H1 (cell line): ENCODE results near the gene CCDC71.

Experiments used
- ASH2L ChIP-seq: fragments of 200-600, 300-600 bp; sonication (generic); IDR thresholded peaks from one replicate; pipeline ENCODE4 v1.7.1; 2017; ENCODE audit warnings: low read length
- BCL11A ChIP-seq, 2 experiments: IDR thresholded peaks; one replicate each; pipeline ENCODE4 v1.6.1; 2011; ENCODE audit warnings: low read depth in 2 of 2, low read length in 2 of 2, mild to moderate bottlenecking in 2 of 2
- CREB1 ChIP-seq: IDR thresholded peaks from 2 replicates; pipeline ENCODE4 v1.6.1; 2012; ENCODE audit warnings: inconsistent platforms
- EGR1 ChIP-seq: IDR thresholded peaks from 2 replicates; pipeline ENCODE4 v1.6.1; 2011; ENCODE audit warnings: low read depth, low read length, borderline replicate concordance
- MAFK ChIP-seq: IDR thresholded peaks from 2 replicates; pipeline ENCODE4 v1.6.1; 2012; ENCODE audit warnings: low read depth, mild to moderate bottlenecking, improper control_type of control experiment, low read length
- POLR2A ChIP-seq, 2 experiments: IDR thresholded peaks; 1 replicate in 1 of 2; 2 replicates in 1 of 2; pipeline ENCODE4 v1.6.1; 2011; ENCODE audit warnings: low read depth in 2 of 2, low read length in 2 of 2, mild to moderate bottlenecking in 2 of 2; ENCODE audit errors: control extremely low read depth in 1 of 2
- POLR2AphosphoS5 ChIP-seq: IDR thresholded peaks from 2 replicates; pipeline ENCODE4 v1.6.1; 2011; ENCODE audit warnings: low read depth, low read length
- RXRA ChIP-seq: IDR thresholded peaks from 2 replicates; pipeline ENCODE4 v1.6.1; 2011; ENCODE audit warnings: low read depth, mild to moderate bottlenecking, low read length, moderate library complexity; ENCODE audit not compliant: insufficient read depth
- SIX5 ChIP-seq: IDR thresholded peaks from 2 replicates; pipeline ENCODE4 v1.6.1; 2011; ENCODE audit warnings: mild to moderate bottlenecking, low read depth, low read length
- TAF1 ChIP-seq: IDR thresholded peaks from 2 replicates; pipeline ENCODE4 v1.6.1; 2011; ENCODE audit warnings: mild to moderate bottlenecking, low read depth, low read length
- TF ChIP-seq, protein P1 (sequence below), 3 experiments: IDR thresholded peaks; 1 replicate in 2 of 3; 2 replicates in 1 of 3; pipeline versions ENCODE4 v1.5.1 to v1.6.1; 2011; ENCODE audit warnings: low read length in 3 of 3, mild to moderate bottlenecking in 3 of 3, inconsistent platforms in 2 of 3, low read depth in 1 of 3, moderate library complexity in 1 of 3; ENCODE audit not compliant: insufficient read depth in 1 of 3; ENCODE audit errors: control extremely low read depth in 1 of 3
- TF ChIP-seq, protein P2 (sequence below): IDR thresholded peaks from 2 replicates; pipeline ENCODE4 v1.6.1; 2012; ENCODE audit warnings: inconsistent platforms
- TF ChIP-seq, protein P3 (sequence below): IDR thresholded peaks from 2 replicates; pipeline ENCODE4 v1.6.1; 2011; ENCODE audit warnings: low read length, improper control_type of control experiment

DNA sequence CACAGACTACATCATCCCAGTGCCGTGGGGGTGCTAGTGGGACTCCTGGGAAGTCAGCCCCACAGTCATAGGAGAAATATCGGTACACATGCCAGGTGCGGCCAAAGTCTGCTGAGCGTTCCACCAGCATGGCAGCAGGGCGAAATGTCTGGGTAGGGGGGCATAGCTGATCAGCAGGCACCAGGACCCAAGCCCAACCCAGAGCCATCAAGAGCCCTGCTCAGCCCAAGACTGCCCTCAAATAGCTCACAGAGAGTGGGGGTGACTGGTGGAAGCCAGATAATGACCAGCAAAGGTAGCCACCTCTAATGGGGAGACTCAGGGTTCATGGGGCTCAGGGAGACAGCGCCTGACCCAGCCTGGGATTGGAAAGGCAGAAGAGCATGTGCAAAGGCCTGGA lies 34.6 kb downstream of the CCDC71 start:
- TF ChIP-seq TAF1 (no peak), POLR2AphosphoS5 (no peak), MAFK (no peak), CREB1 (no peak), EGR1 (no peak), BCL11A (IDR thresholded peaks at IDR 0.05; ENCODE audit: low read depth in 2 of 2, low read length in 2 of 2) (no peak), ASH2L (no peak), SIX5 (no peak), POLR2A (IDR thresholded peaks at IDR 0.05; ENCODE audit: control extremely low read depth in 1 of 2, low read depth in 2 of 2, low read length in 2 of 2) (no peak), RXRA (no peak)
- TF ChIP-seq, protein P1, sequence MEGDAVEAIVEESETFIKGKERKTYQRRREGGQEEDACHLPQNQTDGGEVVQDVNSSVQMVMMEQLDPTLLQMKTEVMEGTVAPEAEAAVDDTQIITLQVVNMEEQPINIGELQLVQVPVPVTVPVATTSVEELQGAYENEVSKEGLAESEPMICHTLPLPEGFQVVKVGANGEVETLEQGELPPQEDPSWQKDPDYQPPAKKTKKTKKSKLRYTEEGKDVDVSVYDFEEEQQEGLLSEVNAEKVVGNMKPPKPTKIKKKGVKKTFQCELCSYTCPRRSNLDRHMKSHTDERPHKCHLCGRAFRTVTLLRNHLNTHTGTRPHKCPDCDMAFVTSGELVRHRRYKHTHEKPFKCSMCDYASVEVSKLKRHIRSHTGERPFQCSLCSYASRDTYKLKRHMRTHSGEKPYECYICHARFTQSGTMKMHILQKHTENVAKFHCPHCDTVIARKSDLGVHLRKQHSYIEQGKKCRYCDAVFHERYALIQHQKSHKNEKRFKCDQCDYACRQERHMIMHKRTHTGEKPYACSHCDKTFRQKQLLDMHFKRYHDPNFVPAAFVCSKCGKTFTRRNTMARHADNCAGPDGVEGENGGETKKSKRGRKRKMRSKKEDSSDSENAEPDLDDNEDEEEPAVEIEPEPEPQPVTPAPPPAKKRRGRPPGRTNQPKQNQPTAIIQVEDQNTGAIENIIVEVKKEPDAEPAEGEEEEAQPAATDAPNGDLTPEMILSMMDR (IDR thresholded peaks at IDR 0.05; ENCODE audit: control extremely low read depth in 1 of 3, insufficient read depth in 1 of 3, low read depth in 1 of 3, low read length in 3 of 3): no peak
- TF ChIP-seq, protein P2, sequence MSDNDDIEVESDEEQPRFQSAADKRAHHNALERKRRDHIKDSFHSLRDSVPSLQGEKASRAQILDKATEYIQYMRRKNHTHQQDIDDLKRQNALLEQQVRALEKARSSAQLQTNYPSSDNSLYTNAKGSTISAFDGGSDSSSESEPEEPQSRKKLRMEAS: no peak
- TF ChIP-seq, protein P3, sequence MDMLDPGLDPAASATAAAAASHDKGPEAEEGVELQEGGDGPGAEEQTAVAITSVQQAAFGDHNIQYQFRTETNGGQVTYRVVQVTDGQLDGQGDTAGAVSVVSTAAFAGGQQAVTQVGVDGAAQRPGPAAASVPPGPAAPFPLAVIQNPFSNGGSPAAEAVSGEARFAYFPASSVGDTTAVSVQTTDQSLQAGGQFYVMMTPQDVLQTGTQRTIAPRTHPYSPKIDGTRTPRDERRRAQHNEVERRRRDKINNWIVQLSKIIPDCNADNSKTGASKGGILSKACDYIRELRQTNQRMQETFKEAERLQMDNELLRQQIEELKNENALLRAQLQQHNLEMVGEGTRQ: no peak
